Testis (tissue), 3 donors: ENCODE measurements around the gene MAP7. TPM values are rescaled to one million over a fixed set of nuclear protein-coding genes. Genes with fewer than 3 reads are reported as not detected.

Experiments
- DNase-seq: peaks from one replicate; pipeline ENCODE4 v3.0.0-alpha.2; 2019
- H3K27ac ChIP-seq, 2 donors: fragments of 200-600 bp; sonication (generic); one replicate each; pipeline ENCODE4 v1.5.1; 2019
- H3K27me3 ChIP-seq: fragments of 200-600 bp; sonication (generic); one replicate; pipeline ENCODE4 v1.5.1; 2019
- H3K36me3 ChIP-seq: fragments of 200-600 bp; sonication (generic); one replicate; pipeline ENCODE4 v1.5.1; 2017; ENCODE audit warnings: low read depth; ENCODE audit errors: missing control alignments
- H3K4me1 ChIP-seq: fragments of 200-600 bp; sonication (generic); one replicate; pipeline ENCODE4 v1.5.1; 2019
- H3K4me3 ChIP-seq, 2 donors: fragments of 200-600 bp; sonication (generic); one replicate each; pipeline ENCODE4 v1.5.1; 2017 to 2019
- H3K9me3 ChIP-seq: fragments of 200-600 bp; sonication (generic); one replicate; pipeline ENCODE4 v1.5.1; 2017
- CTCF ChIP-seq, 3 experiments: fragments of 450-650 bp in 2 of 3; fragments of 200-600 bp in 1 of 3; sonication (generic) in 1 of 3; IDR thresholded peaks; one replicate each; pipeline ENCODE4 v1.5.1; 2016 to 2019; ENCODE audit warnings: antibody characterized with exemption in 3 of 3, mild to moderate bottlenecking in 2 of 3, moderate library complexity in 1 of 3
- POLR2A ChIP-seq: fragments of 450-650 bp; IDR thresholded peaks from one replicate; pipeline ENCODE4 v1.6.1; 2017; ENCODE audit warnings: antibody characterized with exemption, mild to moderate bottlenecking, moderate library complexity
- WGBS, 2 donors: methylation state at CpG; one replicate each; pipeline ENCODE4 v1.1.5; 2018; 5-methylcytosine and 5-hydroxymethylcytosine counted together
- intact Hi-C: fragments of 100-400 bp; cut with DNase I; formaldehyde crosslinking; loops from one replicate; pipeline ENCODE4 v1.15.1; 2023; ENCODE audit warnings: low total_unique reads
- polyA plus RNA-seq: library from polyadenylated mRNA; stranded (reverse); fragments of 350-450 nt; fragmentation: Illumina TruSeq; extraction: RNeasy Lipid Tissue Mini Kit (QIAGEN cat#74804); gene quantifications from one replicate; pipeline ENCODE4 v1.2.3, GENCODE V29; 2014; ENCODE audit warnings: low read depth, low replicate concordance; ENCODE audit not compliant: insufficient read depth
- total RNA-seq, 2 donors: library from RNA; depleted of rRNA; stranded (reverse); fragments of >200 nt; gene quantifications; one replicate each; pipeline ENCODE4 v1.2.3, GENCODE V29; 2016

MAP7 gene
- total and polyA plus RNA-seq, 3 donors from 2014 or later: 38.5 to 61.4 (median 48.7) TPM

- Histone ChIP-seq H3K4me1 (no peaks in the 10 kb centered on the region), H3K27ac (no peak overlapping the region), H3K27me3 (no peaks in the 10 kb centered on the region), H3K4me3 (no peak overlapping the region), H3K36me3 (no peaks in the 10 kb centered on the region), H3K9me3 (no peaks in the 10 kb centered on the region)
- TF ChIP-seq CTCF (IDR thresholded peaks at IDR 0.05) (no peak), POLR2A (no peak)
- intact Hi-C loops: no loop called here
- DNase-seq: no peak
- WGBS, 2 donors: 80 to 83% methylated on average over 4 of the region's 4 CpGs
These were observed 85.3 kb downstream of the MAP7 start for GRCh38 chr6:136464874-136465273.

- no peak overlapping the region for H3K27ac ChIP-seq
These were observed 86.1 kb downstream of the MAP7 start for GRCh38 chr6:136464148-136464547.

GRCh38 chr6:136463743-136464142 is 86.5 kb downstream of the MAP7 start:
- intact Hi-C loops: no loop called here
- no peak for TF ChIP-seq POLR2A
- no peak for TF ChIP-seq CTCF (IDR thresholded peaks at IDR 0.05)
- Histone ChIP-seq H3K9me3 (no peaks in the 10 kb centered on the region), H3K27ac (no peak overlapping the region), H3K27me3 (no peaks in the 10 kb centered on the region), H3K4me3 (no peak overlapping the region), H3K36me3 (no peaks in the 10 kb centered on the region), H3K4me1 (no peaks in the 10 kb centered on the region)
- WGBS, 2 donors: 55 to 56% methylated on average over 4 of the region's 4 CpGs
- DNase-seq: no peak

More at GRCh38 chr6:136464148-136464547, 86.1 kb downstream of the MAP7 start:
- no peak for TF ChIP-seq CTCF (IDR thresholded peaks at IDR 0.05)
- TF ChIP-seq POLR2A: no peak
- Histone ChIP-seq H3K36me3 (no peaks in the 10 kb centered on the region), H3K4me1 (no peaks in the 10 kb centered on the region), H3K27me3 (no peaks in the 10 kb centered on the region), H3K9me3 (no peaks in the 10 kb centered on the region), H3K4me3 (no peak overlapping the region)
- WGBS, 2 donors: 81 to 86% methylated on average over 2 of the region's 2 CpGs
- DNase-seq: no peak
- intact Hi-C loops: no loop called here

- H3K9me3 ChIP-seq: no peaks in the 10 kb centered on the region
- H3K27me3 ChIP-seq: no peaks in the 10 kb centered on the region
- TF ChIP-seq CTCF (IDR thresholded peaks at IDR 0.05) (no peak), POLR2A (no peak)
- no peak overlapping the region for H3K4me3 ChIP-seq
- H3K4me1 ChIP-seq: no peaks in the 10 kb centered on the region
- no peak overlapping the region for H3K27ac ChIP-seq
- no peaks in the 10 kb centered on the region for H3K36me3 ChIP-seq
- intact Hi-C loops: no loop called here
- WGBS, 2 donors: 82 to 84% methylated on average over 2 of the region's 2 CpGs
- DNase-seq: no peak
These were observed 103.5 kb downstream of the MAP7 start for GRCh38 chr6:136446579-136447187.

GRCh38 chr6:136446145-136446544 is 104.1 kb downstream of the MAP7 start:
- H3K27ac ChIP-seq: no peak overlapping the region
- no peaks in the 10 kb centered on the region for H3K36me3 ChIP-seq
- H3K4me3 ChIP-seq: no peak overlapping the region
- no peaks in the 10 kb centered on the region for H3K9me3 ChIP-seq
- intact Hi-C loops: no loop called here
- H3K4me1 ChIP-seq: no peaks in the 10 kb centered on the region
- TF ChIP-seq POLR2A (no peak), CTCF (IDR thresholded peaks at IDR 0.05) (no peak)
- DNase-seq: no peak
- 77 to 90% methylated on average over 2 of the region's 2 CpGs for WGBS, 2 donors
- no peaks in the 10 kb centered on the region for H3K27me3 ChIP-seq
